ENCODE data around the gene TP53BP1. TPM values are rescaled to one million over a fixed set of nuclear protein-coding genes. Genes with fewer than 3 reads are reported as not detected.

The TP53BP1 gene
- total RNA-seq, 1 donor from 2014 or later, result 99.5 TPM

GRCh38 chr15:43527016-43527801, 34.3 kb upstream of the TP53BP1 start:
- H3K36me3 Mint-ChIP-seq (ENCODE audit: low read depth), result peaks cover 41% of the 10 kb centered on the region

GRCh38 chr15:43526261-43526930, 33.4 kb upstream of the TP53BP1 start:
- peaks cover 2% of the 10 kb centered on the region for H3K4me1 Mint-ChIP-seq
- no peaks in the 10 kb centered on the region for H3K27me3 Mint-ChIP-seq (ENCODE audit: low read depth)
- peak overlapping the region; percentile 65 for H3K27ac Mint-ChIP-seq (ENCODE audit: unreplicated experiment)
- peaks cover 49% of the 10 kb centered on the region for H3K36me3 Mint-ChIP-seq (ENCODE audit: low read depth)
- TF ChIP-seq CTCF (conservative IDR thresholded peaks at IDR 0.05), result no peak
- peaks cover 8% of the 10 kb centered on the region for H3K9me3 Mint-ChIP-seq
- no peak overlapping the region for H3K4me3 Mint-ChIP-seq
- DNase-seq (ENCODE audit: low read depth, low spot score), result no peak

More at GRCh38 chr15:43527016-43527801, 34.3 kb upstream of the TP53BP1 start:
- no peak for TF ChIP-seq CTCF (conservative IDR thresholded peaks at IDR 0.05)
- H3K9me3 Mint-ChIP-seq, result peaks cover 8% of the 10 kb centered on the region
- H3K27me3 Mint-ChIP-seq (ENCODE audit: low read depth), result no peaks in the 10 kb centered on the region
- peaks cover 7% of the 10 kb centered on the region for H3K4me1 Mint-ChIP-seq
- DNase-seq (ENCODE audit: low read depth, low spot score), result no peak
- H3K27ac Mint-ChIP-seq (ENCODE audit: unreplicated experiment), result peak overlapping the region; percentile 43
- H3K4me3 Mint-ChIP-seq, result no peak overlapping the region

- DNase-seq (ENCODE audit: low read depth, low spot score), result no peak
- Mint-ChIP-seq H3K4me3 (no peak overlapping the region), H3K27ac (ENCODE audit: unreplicated experiment) (no peak overlapping the region), H3K9me3 (peaks cover 8% of the 10 kb centered on the region), H3K4me1 (peaks cover 6% of the 10 kb centered on the region), H3K27me3 (ENCODE audit: low read depth) (no peaks in the 10 kb centered on the region), H3K36me3 (ENCODE audit: low read depth) (peaks cover 58% of the 10 kb centered on the region)
- TF ChIP-seq CTCF (conservative IDR thresholded peaks at IDR 0.05), result no peak
Observed at GRCh38 chr15:43525131-43525530, 32.2 kb upstream of the TP53BP1 start.

- no peak for TF ChIP-seq CTCF (conservative IDR thresholded peaks at IDR 0.05)
- DNase-seq (ENCODE audit: low read depth, low spot score), result no peak
- H3K27ac Mint-ChIP-seq (ENCODE audit: unreplicated experiment), result peak overlapping the region; percentile 50
- peaks cover 14% of the 10 kb centered on the region for H3K4me1 Mint-ChIP-seq
- peaks cover 57% of the 10 kb centered on the region for H3K36me3 Mint-ChIP-seq (ENCODE audit: low read depth)
- no peaks in the 10 kb centered on the region for H3K27me3 Mint-ChIP-seq (ENCODE audit: low read depth)
- H3K9me3 Mint-ChIP-seq, result peaks cover 8% of the 10 kb centered on the region
- no peak overlapping the region for H3K4me3 Mint-ChIP-seq
Observed at GRCh38 chr15:43524254-43524845, 31.4 kb upstream of the TP53BP1 start.

GRCh38 chr15:43523646-43524045, 30.7 kb upstream of the TP53BP1 start:
- H3K9me3 Mint-ChIP-seq, result peaks cover 8% of the 10 kb centered on the region
- no peak overlapping the region for H3K4me3 Mint-ChIP-seq
- peak overlapping the region; percentile 7 for H3K27ac Mint-ChIP-seq (ENCODE audit: unreplicated experiment)
- peaks cover 21% of the 10 kb centered on the region for H3K4me1 Mint-ChIP-seq
- peaks cover 57% of the 10 kb centered on the region for H3K36me3 Mint-ChIP-seq (ENCODE audit: low read depth)
- TF ChIP-seq CTCF (conservative IDR thresholded peaks at IDR 0.05), result no peak
- H3K27me3 Mint-ChIP-seq (ENCODE audit: low read depth), result no peaks in the 10 kb centered on the region
- DNase-seq (ENCODE audit: low read depth, low spot score), result no peak
